Measurements from ENCODE around the gene EMP2.

The EMP2 gene

GRCh38 chr16:10609402-10609774, 29.0 kb upstream of the EMP2 start:
- no peak for DNase-seq

- DNase-seq: no peak
Observed at GRCh38 chr16:10608687-10609401, 28.4 kb upstream of the EMP2 start.

GRCh38 chr16:10607157-10607556, 26.8 kb upstream of the EMP2 start:
- DNase-seq: no peak

GRCh38 chr16:10606607-10607006, 26.2 kb upstream of the EMP2 start:
- DNase-seq: no peak

GRCh38 chr16:10605636-10606035, 25.2 kb upstream of the EMP2 start:
- DNase-seq: no peak

- DNase-seq: no peak
Observed at GRCh38 chr16:10601444-10602408, 21.3 kb upstream of the EMP2 start.

GRCh38 chr16:10600782-10601443, 20.5 kb upstream of the EMP2 start:
- no peak for DNase-seq

- no peak for DNase-seq
Observed at GRCh38 chr16:10599626-10600025, 19.2 kb upstream of the EMP2 start.

- no peak for DNase-seq
Observed at GRCh38 chr16:10598157-10598556, 17.8 kb upstream of the EMP2 start.

- no peak for DNase-seq
Observed at GRCh38 chr16:10597187-10597601, 16.8 kb upstream of the EMP2 start.

- no peak for DNase-seq
Observed at GRCh38 chr16:10594312-10594950, 14.0 kb upstream of the EMP2 start.

- no peak for DNase-seq
Observed at GRCh38 chr16:10592611-10593010, 12.2 kb upstream of the EMP2 start.

GRCh38 chr16:10590342-10590741, 9.9 kb upstream of the EMP2 start:
- DNase-seq: no peak

- DNase-seq: no peak
Observed at GRCh38 chr16:10589109-10589508, 8.7 kb upstream of the EMP2 start.

- no peak for DNase-seq
Observed at GRCh38 chr16:10587622-10588021, 7.2 kb upstream of the EMP2 start.

GRCh38 chr16:10584981-10585438, 4.6 kb upstream of the EMP2 start:
- DNase-seq: no peak

GRCh38 chr16:10583269-10583668, 2.9 kb upstream of the EMP2 start:
- DNase-seq: no peak

GRCh38 chr16:10581507-10581906, 1.1 kb upstream of the EMP2 start:
- DNase-seq: no peak

- no peak for DNase-seq
Observed at GRCh38 chr16:10580883-10581247, 467 bp upstream of the EMP2 start.

- DNase-seq: no peak
Observed at GRCh38 chr16:10579575-10579964, 828 bp downstream of the EMP2 start.

GRCh38 chr16:10578474-10579316, 1.7 kb downstream of the EMP2 start:
- DNase-seq: no peak

All from NCI-H187 (cell line).